ENCODE measurements around the gene ZNF496.

- TF ChIP-seq CTCF (IDR thresholded peaks at IDR 0.05) (no peak), POLR2A (IDR thresholded peaks at IDR 0.05; ENCODE audit: low read depth) (no peak), EP300 (IDR thresholded peaks at IDR 0.05) (no peak)
These were observed 63.1 kb downstream of the ZNF496 start for GRCh38 chr1:247268390-247269045.

All from esophagus muscularis mucosa (tissue), 4 donors.